WTC11 (cell line): ENCODE results near the gene CRIP2. TPM values are rescaled to one million over a fixed set of nuclear protein-coding genes. Genes with fewer than 3 reads are reported as not detected.

ENCODE experiments used
- ARID4B ChIP-seq: sonication (generic); formaldehyde crosslinking; IDR thresholded peaks from 2 replicates; pipeline ENCODE4 v1.8.0; 2023; ENCODE audit warnings: missing genetic modification reagents, mild to moderate bottlenecking, borderline replicate concordance
- CREB1 ChIP-seq: sonication (generic); formaldehyde crosslinking; IDR thresholded peaks from 2 replicates; pipeline ENCODE4 v1.8.0; 2023; ENCODE audit warnings: mild to moderate bottlenecking, missing genetic modification reagents
- E2F5 ChIP-seq: sonication (generic); formaldehyde crosslinking; IDR thresholded peaks from 2 replicates; pipeline ENCODE4 v1.8.1; 2022; ENCODE audit warnings: mild to moderate bottlenecking, moderate library complexity, missing genetic modification reagents
- EMX1 ChIP-seq: fragments of 250-450 bp; sonication (Bioruptor Pico); IDR thresholded peaks from 2 replicates; pipeline ENCODE4 v1.8.0; 2021; ENCODE audit warnings: mild to moderate bottlenecking
- HMGA2 ChIP-seq: fragments of 250-450 bp; sonication (Bioruptor Pico); IDR thresholded peaks from 2 replicates; pipeline ENCODE4 v1.4.0; 2021; ENCODE audit warnings: mild to moderate bottlenecking, moderate library complexity
- JAZF1 ChIP-seq: fragments of 250-450 bp; sonication (Bioruptor Pico); IDR thresholded peaks from 2 replicates; pipeline ENCODE4 v1.9.0; 2021; ENCODE audit warnings: moderate library complexity, mild to moderate bottlenecking, inconsistent platforms
- KAT7 ChIP-seq: sonication (generic); formaldehyde crosslinking; IDR thresholded peaks from 2 replicates; pipeline ENCODE4 v1.8.1; 2023; ENCODE audit warnings: missing genetic modification reagents, mild to moderate bottlenecking, borderline replicate concordance
- NR2C2 ChIP-seq: sonication (generic); formaldehyde crosslinking; IDR thresholded peaks from 2 replicates; pipeline ENCODE4 v1.8.0; 2022; ENCODE audit warnings: mild to moderate bottlenecking, missing genetic modification reagents
- RELA ChIP-seq: sonication (generic); formaldehyde crosslinking; IDR thresholded peaks from 2 replicates; pipeline ENCODE4 v1.8.1; 2022; ENCODE audit warnings: missing genetic modification reagents, mild to moderate bottlenecking, borderline replicate concordance
- ZBTB43 ChIP-seq: sonication (generic); formaldehyde crosslinking; IDR thresholded peaks from 2 replicates; pipeline ENCODE4 v1.8.1; 2023; ENCODE audit warnings: mild to moderate bottlenecking, missing genetic modification reagents
- total RNA-seq: library from RNA; stranded (reverse); gene quantifications from 3 replicates; pipeline ENCODE4 v1.2.3, GENCODE V29; 2021
- TF ChIP-seq, protein P1 (sequence below): sonication (generic); formaldehyde crosslinking; IDR thresholded peaks from 2 replicates; pipeline ENCODE4 v1.8.0; 2022; ENCODE audit warnings: mild to moderate bottlenecking, missing genetic modification reagents
- TF ChIP-seq, protein P2 (sequence below): sonication (generic); formaldehyde crosslinking; IDR thresholded peaks from 2 replicates; pipeline ENCODE4 v1.8.1; 2022; ENCODE audit warnings: low read depth, missing genetic modification reagents, borderline replicate concordance
- TF ChIP-seq, protein P3 (sequence below): sonication (generic); formaldehyde crosslinking; conservative IDR thresholded peaks from 2 replicates; pipeline ENCODE4 v1.8.1; 2022; ENCODE audit warnings: mild to moderate bottlenecking, missing genetic modification reagents
- TF ChIP-seq, protein P4 (sequence below): fragments of 250-450 bp; sonication (Bioruptor Pico); conservative IDR thresholded peaks from 2 replicates; pipeline ENCODE4 v1.9.0; 2021; ENCODE audit warnings: mild to moderate bottlenecking
- TF ChIP-seq, protein P5 (sequence below): sonication (generic); formaldehyde crosslinking; IDR thresholded peaks from 2 replicates; pipeline ENCODE4 v1.8.1; 2023; ENCODE audit warnings: mild to moderate bottlenecking, missing genetic modification reagents, borderline replicate concordance
- TF ChIP-seq, protein P6 (sequence below): fragments of 250-450 bp; sonication (Bioruptor Pico); IDR thresholded peaks from 2 replicates; pipeline ENCODE4 v1.9.0; 2021; ENCODE audit warnings: mild to moderate bottlenecking

CRIP2 gene
- total RNA-seq, 1 experiment from 2014 or later: 5.4 TPM

DNA sequence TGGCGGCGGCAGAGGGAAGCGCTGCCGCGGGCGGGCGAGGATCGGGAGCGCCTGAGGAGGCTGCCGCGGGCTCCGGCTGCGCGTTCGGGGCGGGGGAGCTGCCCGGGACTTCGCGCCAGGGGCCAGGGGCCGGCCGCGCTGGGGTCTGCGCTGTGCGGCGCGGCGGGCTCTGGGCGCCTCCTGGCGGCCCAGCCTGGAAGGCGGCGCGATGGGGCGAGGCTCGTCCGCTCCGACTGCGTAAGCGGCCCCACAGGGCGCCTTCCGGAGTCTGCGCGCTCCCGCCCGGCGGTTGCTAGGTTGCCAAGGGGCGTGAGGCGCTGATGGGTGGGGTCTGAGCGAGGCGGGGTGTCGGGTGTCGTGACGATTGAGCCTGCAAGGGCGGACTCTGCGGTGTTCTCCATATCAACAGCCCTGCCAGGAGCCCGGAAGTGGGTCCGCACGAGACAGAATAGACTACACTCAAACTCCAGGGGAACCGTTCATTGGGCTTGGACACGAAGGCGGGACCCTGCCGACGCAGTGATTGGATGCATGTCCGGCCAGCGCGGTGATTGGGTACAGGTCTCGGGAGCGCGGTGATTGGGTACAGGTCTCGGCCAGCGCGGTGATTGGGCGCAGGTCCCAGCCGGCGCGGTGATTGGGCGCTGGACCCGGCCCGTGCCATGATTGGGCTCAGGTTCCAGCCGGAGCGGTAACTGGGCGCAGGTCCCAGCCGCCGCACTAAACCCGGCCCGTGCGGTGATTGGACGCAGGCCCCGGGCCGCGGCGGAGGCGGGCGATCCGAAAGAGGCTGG, 16.1 kb downstream of the CRIP2 start, which contains the start of gene TEDC1 (continued):
- TF ChIP-seq, protein P1, sequence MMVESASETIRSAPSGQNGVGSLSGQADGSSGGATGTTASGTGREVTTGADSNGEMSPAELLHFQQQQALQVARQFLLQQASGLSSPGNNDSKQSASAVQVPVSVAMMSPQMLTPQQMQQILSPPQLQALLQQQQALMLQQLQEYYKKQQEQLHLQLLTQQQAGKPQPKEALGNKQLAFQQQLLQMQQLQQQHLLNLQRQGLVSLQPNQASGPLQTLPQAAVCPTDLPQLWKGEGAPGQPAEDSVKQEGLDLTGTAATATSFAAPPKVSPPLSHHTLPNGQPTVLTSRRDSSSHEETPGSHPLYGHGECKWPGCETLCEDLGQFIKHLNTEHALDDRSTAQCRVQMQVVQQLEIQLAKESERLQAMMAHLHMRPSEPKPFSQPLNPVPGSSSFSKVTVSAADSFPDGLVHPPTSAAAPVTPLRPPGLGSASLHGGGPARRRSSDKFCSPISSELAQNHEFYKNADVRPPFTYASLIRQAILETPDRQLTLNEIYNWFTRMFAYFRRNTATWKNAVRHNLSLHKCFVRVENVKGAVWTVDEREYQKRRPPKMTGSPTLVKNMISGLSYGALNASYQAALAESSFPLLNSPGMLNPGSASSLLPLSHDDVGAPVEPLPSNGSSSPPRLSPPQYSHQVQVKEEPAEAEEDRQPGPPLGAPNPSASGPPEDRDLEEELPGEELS (CRISPR knock-in tag): 0 out of 2 replicates have a peak, but pooled peaks have one; percentile 40
- TF ChIP-seq HMGA2 (CRISPR knock-in tag): 0 out of 2 replicates have a peak, but pooled peaks have one; percentile 32
- TF ChIP-seq, protein P2, sequence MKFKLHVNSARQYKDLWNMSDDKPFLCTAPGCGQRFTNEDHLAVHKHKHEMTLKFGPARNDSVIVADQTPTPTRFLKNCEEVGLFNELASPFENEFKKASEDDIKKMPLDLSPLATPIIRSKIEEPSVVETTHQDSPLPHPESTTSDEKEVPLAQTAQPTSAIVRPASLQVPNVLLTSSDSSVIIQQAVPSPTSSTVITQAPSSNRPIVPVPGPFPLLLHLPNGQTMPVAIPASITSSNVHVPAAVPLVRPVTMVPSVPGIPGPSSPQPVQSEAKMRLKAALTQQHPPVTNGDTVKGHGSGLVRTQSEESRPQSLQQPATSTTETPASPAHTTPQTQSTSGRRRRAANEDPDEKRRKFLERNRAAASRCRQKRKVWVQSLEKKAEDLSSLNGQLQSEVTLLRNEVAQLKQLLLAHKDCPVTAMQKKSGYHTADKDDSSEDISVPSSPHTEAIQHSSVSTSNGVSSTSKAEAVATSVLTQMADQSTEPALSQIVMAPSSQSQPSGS (CRISPR knock-in tag): no peak
- TF ChIP-seq, protein P3, sequence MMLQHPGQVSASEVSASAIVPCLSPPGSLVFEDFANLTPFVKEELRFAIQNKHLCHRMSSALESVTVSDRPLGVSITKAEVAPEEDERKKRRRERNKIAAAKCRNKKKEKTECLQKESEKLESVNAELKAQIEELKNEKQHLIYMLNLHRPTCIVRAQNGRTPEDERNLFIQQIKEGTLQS (CRISPR knock-in tag): no peak
- no peak; the same call in none of the 2 replicates for TF ChIP-seq E2F5
- TF ChIP-seq RELA (CRISPR knock-in tag): no peak
- TF ChIP-seq KAT7: no peak
- TF ChIP-seq NR2C2 (CRISPR knock-in tag): no peak
- TF ChIP-seq, protein P4, sequence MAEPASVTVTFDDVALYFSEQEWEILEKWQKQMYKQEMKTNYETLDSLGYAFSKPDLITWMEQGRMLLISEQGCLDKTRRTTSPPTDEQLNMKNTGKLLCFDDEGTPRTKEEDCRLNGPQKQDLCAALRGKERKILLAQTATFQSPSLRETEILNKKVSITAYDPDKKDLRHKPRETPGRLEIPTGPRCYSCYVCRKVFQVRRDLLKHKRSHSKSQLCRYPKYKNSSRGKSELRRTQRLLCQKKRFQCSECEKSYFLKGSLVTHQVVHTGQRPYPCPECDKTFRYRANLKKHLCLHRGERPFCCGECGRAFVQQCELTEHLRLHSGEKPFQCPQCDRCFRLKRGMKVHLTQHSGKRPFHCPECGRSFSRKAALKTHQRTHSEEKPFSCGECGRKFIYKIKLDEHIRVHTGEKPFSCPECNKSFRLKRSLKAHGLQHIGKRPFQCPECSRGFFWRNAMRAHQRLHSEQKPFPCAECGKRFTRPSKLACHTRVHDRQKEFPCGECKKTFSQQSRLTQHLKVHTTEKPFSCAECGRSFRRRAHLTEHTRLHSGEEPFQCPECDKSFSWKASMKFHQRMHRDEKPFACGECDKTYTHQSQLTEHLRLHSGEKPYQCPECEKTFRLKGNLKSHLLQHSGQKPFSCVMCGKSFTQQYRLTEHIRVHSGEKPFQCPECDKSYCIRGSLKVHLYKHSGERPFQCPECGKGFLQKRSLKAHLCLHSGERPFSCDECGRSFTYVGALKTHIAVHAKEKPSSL: no peak
- 0 out of 2 replicates have a peak, but pooled peaks have one; percentile 25 for TF ChIP-seq ZBTB43 (CRISPR knock-in tag)
- TF ChIP-seq JAZF1 (CRISPR knock-in tag): no peak
- TF ChIP-seq, protein P5, sequence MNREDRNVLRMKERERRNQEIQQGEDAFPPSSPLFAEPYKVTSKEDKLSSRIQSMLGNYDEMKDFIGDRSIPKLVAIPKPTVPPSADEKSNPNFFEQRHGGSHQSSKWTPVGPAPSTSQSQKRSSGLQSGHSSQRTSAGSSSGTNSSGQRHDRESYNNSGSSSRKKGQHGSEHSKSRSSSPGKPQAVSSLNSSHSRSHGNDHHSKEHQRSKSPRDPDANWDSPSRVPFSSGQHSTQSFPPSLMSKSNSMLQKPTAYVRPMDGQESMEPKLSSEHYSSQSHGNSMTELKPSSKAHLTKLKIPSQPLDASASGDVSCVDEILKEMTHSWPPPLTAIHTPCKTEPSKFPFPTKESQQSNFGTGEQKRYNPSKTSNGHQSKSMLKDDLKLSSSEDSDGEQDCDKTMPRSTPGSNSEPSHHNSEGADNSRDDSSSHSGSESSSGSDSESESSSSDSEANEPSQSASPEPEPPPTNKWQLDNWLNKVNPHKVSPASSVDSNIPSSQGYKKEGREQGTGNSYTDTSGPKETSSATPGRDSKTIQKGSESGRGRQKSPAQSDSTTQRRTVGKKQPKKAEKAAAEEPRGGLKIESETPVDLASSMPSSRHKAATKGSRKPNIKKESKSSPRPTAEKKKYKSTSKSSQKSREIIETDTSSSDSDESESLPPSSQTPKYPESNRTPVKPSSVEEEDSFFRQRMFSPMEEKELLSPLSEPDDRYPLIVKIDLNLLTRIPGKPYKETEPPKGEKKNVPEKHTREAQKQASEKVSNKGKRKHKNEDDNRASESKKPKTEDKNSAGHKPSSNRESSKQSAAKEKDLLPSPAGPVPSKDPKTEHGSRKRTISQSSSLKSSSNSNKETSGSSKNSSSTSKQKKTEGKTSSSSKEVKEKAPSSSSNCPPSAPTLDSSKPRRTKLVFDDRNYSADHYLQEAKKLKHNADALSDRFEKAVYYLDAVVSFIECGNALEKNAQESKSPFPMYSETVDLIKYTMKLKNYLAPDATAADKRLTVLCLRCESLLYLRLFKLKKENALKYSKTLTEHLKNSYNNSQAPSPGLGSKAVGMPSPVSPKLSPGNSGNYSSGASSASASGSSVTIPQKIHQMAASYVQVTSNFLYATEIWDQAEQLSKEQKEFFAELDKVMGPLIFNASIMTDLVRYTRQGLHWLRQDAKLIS (CRISPR knock-in tag): no peak
- TF ChIP-seq, protein P6, sequence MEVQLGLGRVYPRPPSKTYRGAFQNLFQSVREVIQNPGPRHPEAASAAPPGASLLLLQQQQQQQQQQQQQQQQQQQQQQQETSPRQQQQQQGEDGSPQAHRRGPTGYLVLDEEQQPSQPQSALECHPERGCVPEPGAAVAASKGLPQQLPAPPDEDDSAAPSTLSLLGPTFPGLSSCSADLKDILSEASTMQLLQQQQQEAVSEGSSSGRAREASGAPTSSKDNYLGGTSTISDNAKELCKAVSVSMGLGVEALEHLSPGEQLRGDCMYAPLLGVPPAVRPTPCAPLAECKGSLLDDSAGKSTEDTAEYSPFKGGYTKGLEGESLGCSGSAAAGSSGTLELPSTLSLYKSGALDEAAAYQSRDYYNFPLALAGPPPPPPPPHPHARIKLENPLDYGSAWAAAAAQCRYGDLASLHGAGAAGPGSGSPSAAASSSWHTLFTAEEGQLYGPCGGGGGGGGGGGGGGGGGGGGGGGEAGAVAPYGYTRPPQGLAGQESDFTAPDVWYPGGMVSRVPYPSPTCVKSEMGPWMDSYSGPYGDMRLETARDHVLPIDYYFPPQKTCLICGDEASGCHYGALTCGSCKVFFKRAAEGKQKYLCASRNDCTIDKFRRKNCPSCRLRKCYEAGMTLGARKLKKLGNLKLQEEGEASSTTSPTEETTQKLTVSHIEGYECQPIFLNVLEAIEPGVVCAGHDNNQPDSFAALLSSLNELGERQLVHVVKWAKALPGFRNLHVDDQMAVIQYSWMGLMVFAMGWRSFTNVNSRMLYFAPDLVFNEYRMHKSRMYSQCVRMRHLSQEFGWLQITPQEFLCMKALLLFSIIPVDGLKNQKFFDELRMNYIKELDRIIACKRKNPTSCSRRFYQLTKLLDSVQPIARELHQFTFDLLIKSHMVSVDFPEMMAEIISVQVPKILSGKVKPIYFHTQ (CRISPR knock-in tag): no peak
- TF ChIP-seq ARID4B (CRISPR knock-in tag): 0 out of 2 replicates have a peak, but pooled peaks have one; percentile 56
- no peak for TF ChIP-seq EMX1 (CRISPR knock-in tag)
- TF ChIP-seq CREB1 (CRISPR knock-in tag): no peak
